Effector CD8-positive, alpha-beta T cell (primary cell): ENCODE data around the gene NPW.

Experiments
- DNase-seq: peaks from one replicate; lab custom pipeline; 2025; lab: John Stamatoyannopoulos, UW

The NPW gene

GRCh38 chr16:2053897-2054296, 34.3 kb downstream of the NPW start:
- no peak for DNase-seq

GRCh38 chr16:2054543-2055245, 35.1 kb downstream of the NPW start:
- DNase-seq, result no peak

GRCh38 chr16:2056077-2056476, 36.5 kb downstream of the NPW start:
- DNase-seq, result no peak

GRCh38 chr16:2056681-2057407, 37.3 kb downstream of the NPW start:
- DNase-seq, result no peak

- no peak for DNase-seq
Observed at GRCh38 chr16:2057438-2057837, 37.9 kb downstream of the NPW start.

GRCh38 chr16:2058420-2058819, 38.8 kb downstream of the NPW start:
- no peak for DNase-seq

GRCh38 chr16:2058872-2059271, 39.3 kb downstream of the NPW start:
- DNase-seq, result no peak

- no peak for DNase-seq
Observed at GRCh38 chr16:2060346-2060745, 40.8 kb downstream of the NPW start.

- DNase-seq, result no peak
Observed at GRCh38 chr16:2061023-2061422, 41.4 kb downstream of the NPW start.

- no peak for DNase-seq
Observed at GRCh38 chr16:2061526-2061925, 41.9 kb downstream of the NPW start.

GRCh38 chr16:2062801-2063200, 43.2 kb downstream of the NPW start:
- DNase-seq, result no peak

- no peak for DNase-seq
Observed at GRCh38 chr16:2063861-2064260, 44.3 kb downstream of the NPW start.

GRCh38 chr16:2064368-2064945, 44.9 kb downstream of the NPW start:
- DNase-seq, result no peak

GRCh38 chr16:2066139-2066538, 46.6 kb downstream of the NPW start:
- DNase-seq, result no peak
